ENCODE measurements around the gene PLA2G12B.
"Not testable (repeated sequence)": the region's sequence is repeated elsewhere in the genome, so short reads cannot be mapped to it uniquely, and the experiment has no call there.

PLA2G12B gene, protein sequence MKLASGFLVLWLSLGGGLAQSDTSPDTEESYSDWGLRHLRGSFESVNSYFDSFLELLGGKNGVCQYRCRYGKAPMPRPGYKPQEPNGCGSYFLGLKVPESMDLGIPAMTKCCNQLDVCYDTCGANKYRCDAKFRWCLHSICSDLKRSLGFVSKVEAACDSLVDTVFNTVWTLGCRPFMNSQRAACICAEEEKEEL

DNA sequence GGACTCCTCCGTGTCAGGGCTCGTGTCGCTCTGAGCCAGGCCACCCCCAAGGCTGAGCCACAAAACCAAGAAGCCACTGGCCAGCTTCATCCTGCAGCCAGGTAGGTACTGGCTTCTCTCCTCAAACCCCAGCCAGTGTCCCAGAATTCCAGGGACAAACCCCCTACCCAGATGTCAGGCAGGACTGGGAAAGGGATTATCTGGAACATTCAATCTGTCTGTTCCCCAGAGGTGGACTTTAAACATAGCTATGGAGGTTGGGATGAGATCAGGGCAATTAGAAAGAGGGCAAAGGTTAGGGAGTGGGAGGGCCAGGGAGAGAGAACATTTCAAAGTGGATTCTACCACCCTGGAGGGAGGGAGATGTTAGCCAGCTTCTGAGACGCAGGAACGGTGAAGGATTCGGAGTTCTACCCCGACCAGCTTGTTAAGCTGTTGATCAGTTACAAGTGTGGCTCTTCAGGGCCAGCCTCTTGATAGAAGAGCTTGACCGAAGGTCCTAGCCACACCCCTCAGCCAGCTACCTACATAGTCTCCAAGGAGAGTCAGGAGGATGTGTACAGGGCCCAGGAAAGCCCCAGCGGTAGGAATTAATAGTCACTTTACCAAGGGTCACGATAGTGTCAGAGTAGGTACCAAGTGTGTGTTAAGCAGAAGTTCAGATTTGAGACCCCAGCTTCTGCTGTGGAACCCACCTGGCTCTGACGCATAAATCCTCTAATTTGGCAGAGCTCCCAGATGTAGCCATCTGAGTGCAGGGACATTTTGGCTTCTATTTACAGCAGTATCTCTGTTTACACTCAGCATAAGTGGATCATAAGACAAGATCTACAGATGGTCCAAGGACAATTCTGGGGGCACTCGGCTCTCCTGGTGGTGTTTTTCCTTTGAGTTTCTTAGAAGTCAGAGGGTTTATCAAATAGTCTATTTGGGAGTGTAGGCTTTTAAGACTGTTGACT is at the start of gene PLA2G12B:
Gene PLA2G12B (minus strand): TSS at position 211 of the 959 bp plus-strand sequence. CDS start 121 bp downstream, at position 90.
- TF ChIP-seq, protein P1, sequence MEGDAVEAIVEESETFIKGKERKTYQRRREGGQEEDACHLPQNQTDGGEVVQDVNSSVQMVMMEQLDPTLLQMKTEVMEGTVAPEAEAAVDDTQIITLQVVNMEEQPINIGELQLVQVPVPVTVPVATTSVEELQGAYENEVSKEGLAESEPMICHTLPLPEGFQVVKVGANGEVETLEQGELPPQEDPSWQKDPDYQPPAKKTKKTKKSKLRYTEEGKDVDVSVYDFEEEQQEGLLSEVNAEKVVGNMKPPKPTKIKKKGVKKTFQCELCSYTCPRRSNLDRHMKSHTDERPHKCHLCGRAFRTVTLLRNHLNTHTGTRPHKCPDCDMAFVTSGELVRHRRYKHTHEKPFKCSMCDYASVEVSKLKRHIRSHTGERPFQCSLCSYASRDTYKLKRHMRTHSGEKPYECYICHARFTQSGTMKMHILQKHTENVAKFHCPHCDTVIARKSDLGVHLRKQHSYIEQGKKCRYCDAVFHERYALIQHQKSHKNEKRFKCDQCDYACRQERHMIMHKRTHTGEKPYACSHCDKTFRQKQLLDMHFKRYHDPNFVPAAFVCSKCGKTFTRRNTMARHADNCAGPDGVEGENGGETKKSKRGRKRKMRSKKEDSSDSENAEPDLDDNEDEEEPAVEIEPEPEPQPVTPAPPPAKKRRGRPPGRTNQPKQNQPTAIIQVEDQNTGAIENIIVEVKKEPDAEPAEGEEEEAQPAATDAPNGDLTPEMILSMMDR (IDR thresholded peaks at IDR 0.05; ENCODE audit: insufficient read depth, low read depth, low read length, missing control alignments), result no peak
- H3K4me3 ChIP-seq (ENCODE audit: low read depth, low read length), result no peak within 1 kb of the TSS
- DNase-seq (ENCODE audit: low read depth), result no peak

DNA sequence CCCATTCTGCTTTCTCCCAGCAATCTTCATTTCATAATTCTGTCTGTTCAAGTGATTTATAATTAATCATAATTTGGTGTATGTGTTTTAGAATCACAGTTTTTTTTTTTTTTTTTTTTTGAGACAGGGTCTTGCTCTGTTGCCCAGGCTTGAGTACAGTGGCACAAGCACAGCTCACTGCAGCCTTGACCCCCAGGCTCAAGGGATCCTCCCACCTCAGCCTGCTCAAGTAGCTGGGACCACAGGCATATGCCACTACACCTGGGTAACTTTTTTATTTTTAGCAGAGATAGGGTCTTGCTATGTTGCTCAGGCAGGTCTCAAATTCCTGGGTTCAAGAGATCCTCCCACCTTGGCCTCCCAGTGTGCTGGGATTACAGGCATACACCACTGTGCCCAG is 49.2 kb upstream of the PLA2G12B start:
- H3K4me3 ChIP-seq (ENCODE audit: low read depth, low read length), result no peak overlapping the region
- DNase-seq (ENCODE audit: low read depth), result no peak
- TF ChIP-seq, protein P1 (IDR thresholded peaks at IDR 0.05; ENCODE audit: insufficient read depth, low read depth, low read length, missing control alignments), result no peak

DNA sequence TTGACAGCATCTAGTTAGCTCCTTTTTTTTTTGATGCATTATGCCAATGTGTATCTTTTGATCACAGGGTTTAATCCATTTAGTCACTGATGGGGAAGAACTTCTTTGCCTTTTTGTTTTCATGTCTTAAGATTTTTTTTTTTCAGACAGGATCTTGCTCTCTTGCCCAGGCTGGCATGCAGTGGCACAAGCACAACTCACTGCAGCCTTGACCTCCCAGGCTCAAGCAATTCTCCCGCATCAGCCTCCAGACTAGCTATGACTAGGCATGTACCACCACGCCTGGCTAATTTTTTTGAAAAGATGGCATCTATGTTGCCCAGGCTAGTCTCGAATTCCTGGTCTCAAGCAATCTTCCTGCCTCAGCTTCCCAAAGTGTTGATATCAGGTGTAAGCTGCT is 46.4 kb upstream of the PLA2G12B start:
- H3K4me3 ChIP-seq (ENCODE audit: low read depth, low read length), result no peak overlapping the region
- TF ChIP-seq, protein P1 (IDR thresholded peaks at IDR 0.05; ENCODE audit: insufficient read depth, low read depth, low read length, missing control alignments), result no peak
- DNase-seq (ENCODE audit: low read depth), result no peak

DNA sequence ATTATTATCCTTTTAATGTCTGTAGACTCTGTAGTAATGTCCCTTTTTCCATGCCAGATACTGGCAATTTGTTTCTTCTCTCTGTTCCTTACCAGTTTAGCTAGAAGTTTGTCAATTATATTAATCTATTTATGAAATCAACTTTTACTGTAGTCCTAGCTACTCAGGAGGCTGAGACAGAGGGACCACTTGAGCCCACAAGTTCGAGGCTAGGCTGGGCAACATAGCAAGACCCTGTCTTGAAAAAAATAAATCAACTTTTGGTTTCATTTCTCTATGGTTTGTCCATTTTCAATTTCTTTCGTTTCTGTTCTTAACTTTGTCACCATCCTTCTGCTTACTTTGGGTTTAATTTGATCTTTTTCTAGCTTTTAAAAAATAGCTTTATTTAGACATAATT is 42.5 kb upstream of the PLA2G12B start:
- TF ChIP-seq, protein P1 (IDR thresholded peaks at IDR 0.05; ENCODE audit: insufficient read depth, low read depth, low read length, missing control alignments), result no peak
- no peak for DNase-seq (ENCODE audit: low read depth)
- no peak overlapping the region for H3K4me3 ChIP-seq (ENCODE audit: low read depth, low read length)

DNA sequence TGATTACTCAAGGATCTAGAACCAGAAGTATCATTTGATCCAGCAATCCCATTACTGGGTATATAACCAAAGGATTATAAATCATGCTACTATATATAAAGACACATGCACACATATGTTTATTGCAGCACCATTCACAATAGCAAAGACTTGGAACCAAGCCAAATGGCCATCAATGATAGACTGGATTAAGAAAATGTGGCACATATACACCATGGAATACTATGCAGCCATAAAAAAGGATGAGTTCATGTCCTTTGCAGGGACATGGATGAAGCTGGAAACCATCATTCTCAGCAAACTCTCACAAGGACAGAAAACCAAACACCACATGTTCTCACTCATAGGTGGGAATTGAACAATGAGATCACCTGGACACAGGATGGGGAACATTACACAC is 40.9 kb upstream of the PLA2G12B start:
- not testable (repeated sequence) for DNase-seq (ENCODE audit: low read depth); H3K4me3 ChIP-seq (ENCODE audit: low read depth, low read length)

DNA sequence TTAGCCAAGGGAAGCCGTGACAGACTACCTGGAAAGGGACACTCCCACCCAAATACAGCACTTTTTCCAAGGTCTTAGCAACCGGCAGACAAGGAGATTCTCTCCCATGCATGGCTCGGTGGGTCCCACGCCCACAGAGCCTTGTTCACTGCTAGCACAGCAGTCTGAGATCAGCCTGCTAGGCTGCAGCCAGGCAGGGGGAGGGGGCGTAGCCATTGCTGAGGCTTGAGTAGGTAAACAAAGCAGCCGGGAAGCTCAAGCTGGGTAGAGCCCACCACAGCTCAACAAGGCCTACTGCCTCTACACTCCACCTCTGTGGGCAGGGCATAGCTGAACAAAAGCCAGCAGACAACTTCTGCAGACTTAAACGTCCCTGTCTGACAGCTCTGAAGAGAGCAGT is 35.2 kb upstream of the PLA2G12B start:
- not testable (repeated sequence) for H3K4me3 ChIP-seq (ENCODE audit: low read depth, low read length); DNase-seq (ENCODE audit: low read depth)

DNA sequence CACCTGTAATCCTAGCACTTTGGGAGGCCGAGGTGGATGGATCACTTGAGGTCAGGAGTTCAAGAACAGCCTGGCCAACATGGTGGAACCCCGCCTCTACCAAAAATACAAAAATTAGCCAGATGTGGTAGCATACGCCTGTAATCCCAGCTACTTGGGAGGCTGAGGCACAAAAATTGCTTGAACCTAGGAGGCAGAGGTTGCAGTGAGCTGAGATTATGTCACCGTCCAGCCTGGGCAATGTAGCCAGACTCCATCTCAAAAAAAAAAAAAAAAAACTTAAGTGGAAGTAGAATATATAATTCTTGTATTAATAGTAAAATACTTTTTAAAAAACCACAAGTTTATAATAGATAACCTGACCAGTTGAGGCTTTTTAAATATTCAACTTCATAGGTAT is 30.0 kb upstream of the PLA2G12B start:
- DNase-seq (ENCODE audit: low read depth); H3K4me3 ChIP-seq (ENCODE audit: low read depth, low read length): not testable (repeated sequence)

DNA sequence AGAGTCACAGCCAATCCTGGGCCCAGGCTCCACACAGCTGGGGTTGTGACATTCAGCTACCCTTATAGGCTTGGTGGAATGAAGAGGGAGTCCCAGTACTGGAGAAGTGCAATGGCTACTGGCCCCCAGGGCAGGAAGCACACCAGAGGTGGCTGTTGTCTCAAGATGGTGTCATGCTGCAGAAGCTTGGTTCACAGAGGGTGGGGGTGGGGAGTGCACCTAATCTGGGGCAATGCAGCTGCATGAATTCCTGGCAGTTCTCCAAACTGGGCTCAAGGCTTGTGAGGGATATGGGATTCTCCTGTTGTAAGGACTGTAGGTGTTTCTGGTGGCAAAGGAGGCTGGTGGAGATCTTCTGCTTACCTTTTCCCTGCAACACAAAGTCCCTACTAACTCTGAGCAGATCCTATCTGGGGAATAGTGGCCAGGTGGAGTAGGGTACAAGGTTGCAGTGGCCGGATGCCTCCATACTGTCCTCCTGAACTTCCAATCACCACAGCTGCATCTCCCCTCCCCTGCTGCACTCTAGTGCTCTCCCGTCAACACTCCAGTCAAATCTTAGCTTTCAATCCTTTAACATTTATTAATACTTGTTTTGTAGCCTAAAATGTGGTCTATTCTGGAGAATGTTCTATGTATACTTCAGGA is 27.4 kb upstream of the PLA2G12B start:
- no peak overlapping the region for H3K4me3 ChIP-seq (ENCODE audit: low read depth, low read length)
- TF ChIP-seq, protein P1 (IDR thresholded peaks at IDR 0.05; ENCODE audit: insufficient read depth, low read depth, low read length, missing control alignments), result no peak
- DNase-seq (ENCODE audit: low read depth), result no peak

Data from GM12865 (cell line).